HepG2 (cell line): Measurements from ENCODE around the gene CAMKK1. TPM values are rescaled to one million over a fixed set of nuclear protein-coding genes. Genes with fewer than 3 reads are reported as not detected.
A peak's percentile ranks its signal among the peaks of the same experiment; 100 is the strongest.

Experiments
- ATAC-seq: fragments of 200-7000 bp; cut with Tn5 transposase; 3 replicates; pipeline ENCODE4 v1.9.1; 2020; ENCODE audit warnings: mild to moderate bottlenecking, moderate library complexity
- BruUV-seq: library from RNA; stranded (reverse); fragments of 400-500 nt; replicated peaks from 2 replicates; lab custom pipeline; 2021; lab: Mats Ljungman, UMichigan
- CTCF ChIA-PET: fragments of 300-600 bp; formaldehyde crosslinking; extraction: SDS; loops from one replicate; lab custom pipeline; 2021; ENCODE audit warnings: low total read pairs, inconsistent platforms, low intra/inter-chr PET ratio; lab: Yijun Ruan, JAX
- POLR2A ChIA-PET: fragments of 350-600 bp; sonication (Branson Sonifier 250); formaldehyde crosslinking; loops from one replicate; lab custom pipeline; 2020; ENCODE audit warnings: antibody characterized with exemption, inconsistent platforms; lab: Yijun Ruan, JAX
- DNase-seq: peaks from one replicate; pipeline ENCODE4 v3.0.0-alpha.2; 2015; ENCODE audit warnings: low spot score
- FAIRE-seq: peaks from 3 replicates; lab custom pipeline; 2011; peaks lifted over from hg19 to GRCh38; lab: Jason Lieb, UNC
- H2AFZ ChIP-seq: one replicate; pipeline ENCODE4 v1.6.1; 2011; ENCODE audit warnings: low read length, inconsistent platforms
- H3K27ac ChIP-seq: fragments of 300-600 bp; 3 replicates; pipeline ENCODE4 v1.8.0; 2011; ENCODE audit warnings: mixed run types, mild to moderate bottlenecking, mixed read lengths, low read length, inconsistent platforms; ENCODE audit not compliant: insufficient read depth; ENCODE audit errors: extremely low read length
- H3K27me3 ChIP-seq, 2 experiments: fragments of 200-600 bp in 1 of 2; 2 replicates in 1 of 2; 3 replicates in 1 of 2; pipeline versions ENCODE4 v1.6.0 to v1.8.0; 2011; ENCODE audit warnings: low read length in 2 of 2, mild to moderate bottlenecking in 2 of 2, moderate library complexity in 2 of 2, inconsistent platforms in 1 of 2; ENCODE audit not compliant: insufficient read depth in 2 of 2, control insufficient read depth in 1 of 2
- H3K36me3 ChIP-seq, 2 experiments: fragments of 200-600 bp in 1 of 2; replicated peaks in 1 of 2; 2 replicates in 1 of 2; 3 replicates in 1 of 2; pipeline versions ENCODE4 v1.5.1 to v1.8.0; 2011; ENCODE audit warnings: low read length in 2 of 2, inconsistent platforms in 1 of 2; ENCODE audit not compliant: insufficient read depth in 2 of 2, control insufficient read depth in 1 of 2
- H3K4me1 ChIP-seq: 2 replicates; pipeline ENCODE4 v1.5.1; 2012; ENCODE audit warnings: low read length, inconsistent platforms; ENCODE audit not compliant: insufficient read depth
- H3K4me2 ChIP-seq: 2 replicates; pipeline ENCODE4 v1.6.0; 2011; ENCODE audit warnings: low read depth, low read length, inconsistent platforms
- H3K4me3 ChIP-seq, 3 experiments: fragments of 200-600 bp in 1 of 3; sonication (generic), shearing (Covaris generic) in 1 of 3; replicated peaks in 1 of 3; 2 replicates each; pipeline ENCODE4 v1.5.1; 2011 to 2016; ENCODE audit warnings: low read length in 3 of 3, inconsistent platforms in 2 of 3, low read depth in 2 of 3, mild to moderate bottlenecking in 2 of 3, control low read depth in 1 of 3, mixed read lengths in 1 of 3; ENCODE audit not compliant: insufficient read depth in 1 of 3
- H3K79me2 ChIP-seq: one replicate; pipeline ENCODE4 v1.6.1; 2011; ENCODE audit warnings: low read length, inconsistent platforms; ENCODE audit not compliant: insufficient read depth
- H3K9ac ChIP-seq: 2 replicates; pipeline ENCODE4 v1.6.0; 2011; ENCODE audit warnings: mild to moderate bottlenecking, low read depth, low read length, inconsistent platforms; ENCODE audit not compliant: insufficient read depth
- H3K9me3 ChIP-seq: 2 replicates; pipeline ENCODE4 v1.5.1; 2012; ENCODE audit warnings: mild to moderate bottlenecking, low read length
- H4K20me1 ChIP-seq: 2 replicates; pipeline ENCODE4 v1.6.0; 2011; ENCODE audit warnings: inconsistent platforms, mild to moderate bottlenecking, low read length, moderate library complexity; ENCODE audit not compliant: insufficient read depth
- PCBP2 ChIP-seq: fragments of 200-400 bp; formaldehyde crosslinking; optimal IDR thresholded peaks from 2 replicates; pipeline ENCODE3; 2018; ENCODE audit warnings: low read length, low read depth; ENCODE audit not compliant: poor library complexity, severe bottlenecking
- RFXANK ChIP-seq: IDR thresholded peaks from 2 replicates; pipeline ENCODE4 v1.6.1; 2016
- STAG1 ChIP-seq: sonication (generic); formaldehyde crosslinking; IDR thresholded peaks from 2 replicates; pipeline ENCODE4 v1.4.0; 2020; ENCODE audit warnings: missing genetic modification reagents
- TCF7L2 ChIP-seq: IDR thresholded peaks from 2 replicates; pipeline ENCODE4 v1.6.1; 2011; ENCODE audit warnings: mild to moderate bottlenecking, low read depth, low read length, moderate library complexity
- ZNF143 ChIP-seq: sonication (generic); formaldehyde crosslinking; IDR thresholded peaks from 2 replicates; pipeline ENCODE4 v1.4.0; 2020; ENCODE audit warnings: missing genetic modification reagents
- ZNF512 ChIP-seq: sonication (generic); formaldehyde crosslinking; IDR thresholded peaks from 2 replicates; pipeline ENCODE4 v1.4.0; 2020; ENCODE audit warnings: mild to moderate bottlenecking, missing genetic modification reagents
- ZNF703 ChIP-seq: sonication (generic); formaldehyde crosslinking; IDR thresholded peaks from 2 replicates; pipeline ENCODE4 v1.5.1; 2020; ENCODE audit warnings: missing genetic modification reagents, mild to moderate bottlenecking, moderate library complexity, borderline replicate concordance
- ZNF800 ChIP-seq: sonication (generic); formaldehyde crosslinking; IDR thresholded peaks from 2 replicates; pipeline ENCODE4 v1.4.0; 2020; ENCODE audit warnings: missing genetic modification reagents
- WGBS: methylation state at CpG from one replicate; pipeline ENCODE4 v1.1.6; 2017; ENCODE audit warnings: low lambda C conversion rate; 5-methylcytosine and 5-hydroxymethylcytosine counted together
- in situ Hi-C: cut with HindIII; loops from 2 replicates; pipeline ENCODE4 v1.10.0; 2017; ENCODE audit warnings: low pct_unique_long_range_greater_than_20kb; ENCODE audit not compliant: extremely low pct_ligation_motif_present
- intact Hi-C: fragments of 100-400 bp; cut with micrococcal nuclease; formaldehyde crosslinking; loops from one replicate; pipeline ENCODE4 v1.10.0; 2022; ENCODE audit not compliant: unreplicated experiment
- polyA plus RNA-seq, 8 experiments: library from polyadenylated mRNA; depleted of rRNA in 3 of 8; stranded (reverse) in 7 of 8; unstranded in 1 of 8; fragments of >200 nt; fragmentation: Illumina TruSeq in 4 of 8; extraction: Trizol in 4 of 8; gene quantifications; 2 replicates each; pipeline versions ENCODE4 v1.2.1 to v1.2.3, GENCODE V29; 2011 to 2016; ENCODE audit warnings: low read depth in 4 of 8, missing spikeins in 1 of 8, mixed read lengths in 1 of 8; ENCODE audit not compliant: insufficient read depth in 1 of 8
- total RNA-seq, 5 experiments: library from RNA; depleted of rRNA; stranded (reverse); fragments of >200 nt; fragmentation: Illumina TruSeq; extraction: Trizol; gene quantifications; 2 replicates each; pipeline ENCODE4 v1.2.3, GENCODE V29; 2016; ENCODE audit warnings: low read depth in 1 of 5

Gene CAMKK1
- total and polyA plus RNA-seq, 2 of the 13 experiments (the other 11 are each of a cell fraction or from before 2014, with no cell fraction given): 1.5 to 1.6 TPM

- no peak overlapping the region for H3K4me3 ChIP-seq
- POLR2A ChIA-PET: interaction anchor here (0.8 to 2.3 kb wide), 3 partner anchors 82 to 297 kb away, joined by 3 to 6 read pairs (median 3); no protein-coding TSS in a partner anchor
- TF ChIP-seq STAG1 (CRISPR knock-in tag): no peak
- no peak for TF ChIP-seq ZNF703 (CRISPR knock-in tag)
- no peak for TF ChIP-seq RFXANK (CRISPR knock-in tag)
- TF ChIP-seq ZNF143: no peak
- TF ChIP-seq ZNF512: 0 out of 2 replicates have a peak, but pooled peaks have one; percentile 35
- TF ChIP-seq PCBP2: no peak
- TF ChIP-seq ZNF800: no peak
- TF ChIP-seq TCF7L2: no peak
- H3K9me3 ChIP-seq: no peaks in the 10 kb centered on the region
- peaks cover 25% of the 10 kb centered on the region for H3K79me2 ChIP-seq
- H2AFZ ChIP-seq: no peak overlapping the region
- H3K4me1 ChIP-seq: peaks cover 49% of the 10 kb centered on the region
- DNase-seq: no peak
- H3K9ac ChIP-seq: no peak overlapping the region
- 72% methylated on average over 9 of the region's 9 CpGs for WGBS
- H3K4me2 ChIP-seq: no peak overlapping the region
- intact Hi-C loops (loop anchor here (5.0 kb wide), 1 partner anchor 60 kb away; no protein-coding TSS in a partner anchor), in situ Hi-C loops (no loop called here)
- CTCF ChIA-PET: interaction anchor here (1.0 kb wide), 1 partner anchor 60 kb away, joined by 3 read pairs; no protein-coding TSS in a partner anchor
- no peaks in the 10 kb centered on the region; a peak in 1 of 5 replicates for H3K27me3 ChIP-seq
- H3K36me3 ChIP-seq: peaks cover 0 to 14% of the 10 kb centered on the region in 2 experiments; a peak in 2 of 5 replicates
- H4K20me1 ChIP-seq: peaks cover 3% of the 10 kb centered on the region; the same call in 1 of the 2 replicates
- H3K27ac ChIP-seq: no peak overlapping the region
- BruUV-seq: no TSS peak
- ATAC-seq: no peak
- no peak for FAIRE-seq
Observed at GRCh38 chr17:3847165-3847670, 45.6 kb downstream of the CAMKK1 start.
